ENCODE measurements around the gene MAP1S.

DNA sequence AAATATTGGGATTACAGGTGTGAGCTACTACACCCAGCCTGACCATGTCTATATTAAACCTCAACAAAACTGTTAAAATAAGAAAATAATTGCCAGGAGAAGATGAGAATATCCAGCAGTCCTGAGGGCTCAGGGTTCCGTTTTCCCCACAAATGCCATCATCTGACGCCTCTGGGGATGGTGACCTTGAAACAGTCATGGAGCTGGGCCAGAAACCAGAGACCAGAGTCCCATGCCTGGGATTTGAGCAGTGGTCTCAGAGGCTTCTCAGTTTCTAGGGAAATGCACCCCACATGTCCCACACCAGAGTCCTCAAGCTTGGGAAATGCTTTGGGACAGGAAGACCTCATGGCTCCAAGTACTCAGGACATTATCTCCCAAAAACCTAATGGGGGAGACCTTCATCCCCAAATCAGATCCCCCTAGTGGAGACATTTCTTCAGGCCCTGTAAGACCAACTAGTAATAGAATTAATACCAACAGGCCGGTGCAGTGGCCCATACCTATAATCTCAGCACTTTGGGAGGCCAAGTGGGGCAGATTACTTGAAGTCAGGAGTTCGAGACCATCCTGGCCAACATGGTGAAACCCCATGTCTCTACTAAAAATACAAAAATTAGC is 2.9 kb upstream of the MAP1S start:
- TF ChIP-seq, protein P1, sequence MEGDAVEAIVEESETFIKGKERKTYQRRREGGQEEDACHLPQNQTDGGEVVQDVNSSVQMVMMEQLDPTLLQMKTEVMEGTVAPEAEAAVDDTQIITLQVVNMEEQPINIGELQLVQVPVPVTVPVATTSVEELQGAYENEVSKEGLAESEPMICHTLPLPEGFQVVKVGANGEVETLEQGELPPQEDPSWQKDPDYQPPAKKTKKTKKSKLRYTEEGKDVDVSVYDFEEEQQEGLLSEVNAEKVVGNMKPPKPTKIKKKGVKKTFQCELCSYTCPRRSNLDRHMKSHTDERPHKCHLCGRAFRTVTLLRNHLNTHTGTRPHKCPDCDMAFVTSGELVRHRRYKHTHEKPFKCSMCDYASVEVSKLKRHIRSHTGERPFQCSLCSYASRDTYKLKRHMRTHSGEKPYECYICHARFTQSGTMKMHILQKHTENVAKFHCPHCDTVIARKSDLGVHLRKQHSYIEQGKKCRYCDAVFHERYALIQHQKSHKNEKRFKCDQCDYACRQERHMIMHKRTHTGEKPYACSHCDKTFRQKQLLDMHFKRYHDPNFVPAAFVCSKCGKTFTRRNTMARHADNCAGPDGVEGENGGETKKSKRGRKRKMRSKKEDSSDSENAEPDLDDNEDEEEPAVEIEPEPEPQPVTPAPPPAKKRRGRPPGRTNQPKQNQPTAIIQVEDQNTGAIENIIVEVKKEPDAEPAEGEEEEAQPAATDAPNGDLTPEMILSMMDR (IDR thresholded peaks at IDR 0.05) = no peak
- TF ChIP-seq POLR2A (IDR thresholded peaks at IDR 0.05) = no peak

Data from Peyer's patch (tissue), 4 donors.